ENCODE results near the gene CIAPIN1. TPM values are rescaled to one million over a fixed set of nuclear protein-coding genes. Genes with fewer than 3 reads are reported as not detected.

Gene CIAPIN1
- total RNA-seq, 1 experiment from 2014 or later = 98.3 TPM

DNA sequence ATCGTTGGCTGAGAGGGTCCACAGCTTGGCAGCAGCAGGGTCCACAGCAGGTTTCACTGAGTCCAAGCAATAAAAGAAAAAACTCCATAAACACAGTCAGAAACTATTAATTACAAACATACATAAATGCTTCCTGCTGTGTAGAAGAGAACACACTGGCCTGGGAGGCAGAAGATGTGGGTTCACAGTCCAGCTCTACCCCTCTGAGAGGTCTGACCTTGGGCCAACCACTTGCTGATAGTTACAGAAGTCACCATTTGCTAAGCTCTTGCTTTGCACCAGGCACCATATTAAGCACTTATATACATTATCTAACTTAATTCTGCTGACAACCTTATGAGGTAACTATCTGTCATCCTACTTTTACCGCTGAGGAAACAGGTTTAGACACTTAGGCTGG is 14.7 kb downstream of the CIAPIN1 start:
- no peak for DNase-seq
- intact Hi-C loops (cut with micrococcal nuclease; ENCODE audit: unreplicated experiment) = no loop called here
- no peaks in the 10 kb centered on the region for H3K27me3 Mint-ChIP-seq (ENCODE audit: insufficient read depth, unreplicated experiment)
- TF ChIP-seq, protein P1, sequence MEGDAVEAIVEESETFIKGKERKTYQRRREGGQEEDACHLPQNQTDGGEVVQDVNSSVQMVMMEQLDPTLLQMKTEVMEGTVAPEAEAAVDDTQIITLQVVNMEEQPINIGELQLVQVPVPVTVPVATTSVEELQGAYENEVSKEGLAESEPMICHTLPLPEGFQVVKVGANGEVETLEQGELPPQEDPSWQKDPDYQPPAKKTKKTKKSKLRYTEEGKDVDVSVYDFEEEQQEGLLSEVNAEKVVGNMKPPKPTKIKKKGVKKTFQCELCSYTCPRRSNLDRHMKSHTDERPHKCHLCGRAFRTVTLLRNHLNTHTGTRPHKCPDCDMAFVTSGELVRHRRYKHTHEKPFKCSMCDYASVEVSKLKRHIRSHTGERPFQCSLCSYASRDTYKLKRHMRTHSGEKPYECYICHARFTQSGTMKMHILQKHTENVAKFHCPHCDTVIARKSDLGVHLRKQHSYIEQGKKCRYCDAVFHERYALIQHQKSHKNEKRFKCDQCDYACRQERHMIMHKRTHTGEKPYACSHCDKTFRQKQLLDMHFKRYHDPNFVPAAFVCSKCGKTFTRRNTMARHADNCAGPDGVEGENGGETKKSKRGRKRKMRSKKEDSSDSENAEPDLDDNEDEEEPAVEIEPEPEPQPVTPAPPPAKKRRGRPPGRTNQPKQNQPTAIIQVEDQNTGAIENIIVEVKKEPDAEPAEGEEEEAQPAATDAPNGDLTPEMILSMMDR (IDR thresholded peaks at IDR 0.05; ENCODE audit: insufficient read depth in 1 of 2, low read depth in 1 of 2, low read length in 1 of 2, severe bottlenecking in 1 of 2, unreplicated experiment in 1 of 2) = no peak
- no peaks in the 10 kb centered on the region for H3K9me3 Mint-ChIP-seq (ENCODE audit: unreplicated experiment)
- no peak overlapping the region for H3K4me3 ChIP-seq (ENCODE audit: low read depth, low read length)
- ChIA-PET POLR2A (interaction anchor here (0.6 to 1.6 kb wide), 2 partner anchors 9 to 15 kb away, joined by 4 to 7 read pairs; partner anchors contain the start of genes CIAPIN1 and COQ9), CTCF (interaction anchor here (0.6 to 1.3 kb wide), 3 partner anchors 10 to 292 kb away, joined by 3 read pairs; partner anchors contain the start of genes CIAPIN1 and COQ9)
- BruUV-seq (replicated peaks) = no TSS peak
- H3K27me3 ChIP-seq (replicated peaks; ENCODE audit: control insufficient read depth, insufficient read depth, low read length) = no peaks in the 10 kb centered on the region
- H3K4me1 Mint-ChIP-seq (ENCODE audit: low read depth, unreplicated experiment) = no peaks in the 10 kb centered on the region
- no peaks in the 10 kb centered on the region for H3K4me1 ChIP-seq
- peaks cover 76% of the 10 kb centered on the region for H3K36me3 Mint-ChIP-seq (ENCODE audit: insufficient read depth, unreplicated experiment)
- no peaks in the 10 kb centered on the region for H3K9me3 ChIP-seq
- H3K4me3 Mint-ChIP-seq (ENCODE audit: unreplicated experiment) = no peak overlapping the region
- no peak overlapping the region for H3K27ac Mint-ChIP-seq (ENCODE audit: unreplicated experiment)
- H3K36me3 ChIP-seq (ENCODE audit: control insufficient read depth, insufficient read depth, low read length) = peaks cover 9% of the 10 kb centered on the region

DNA sequence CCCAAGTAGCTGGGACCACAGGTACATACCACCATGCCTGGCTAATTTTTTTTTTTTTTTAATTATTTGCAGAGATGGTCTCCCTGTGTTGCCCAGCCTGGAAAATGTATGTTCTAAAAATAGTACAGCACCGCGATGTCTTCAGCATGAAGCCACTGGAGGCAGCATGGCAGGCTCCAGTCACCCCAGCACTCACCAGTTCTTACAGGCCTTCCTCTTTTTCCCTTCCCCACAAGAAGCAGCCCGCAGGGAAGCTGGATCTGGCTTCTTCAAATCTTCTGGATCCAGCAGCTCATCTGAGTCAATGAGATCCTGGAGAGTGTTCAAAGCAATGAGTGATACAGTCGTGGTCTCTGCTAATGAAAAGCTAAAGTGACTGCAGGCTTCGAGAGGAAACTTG is 16.2 kb downstream of the CIAPIN1 start:
- H3K27ac Mint-ChIP-seq (ENCODE audit: unreplicated experiment) = no peak overlapping the region
- H3K36me3 Mint-ChIP-seq (ENCODE audit: insufficient read depth, unreplicated experiment) = peaks cover 72% of the 10 kb centered on the region
- H3K27me3 ChIP-seq (replicated peaks; ENCODE audit: control insufficient read depth, insufficient read depth, low read length) = no peaks in the 10 kb centered on the region
- H3K4me3 Mint-ChIP-seq (ENCODE audit: unreplicated experiment) = no peak overlapping the region
- no peaks in the 10 kb centered on the region for H3K9me3 ChIP-seq
- H3K27me3 Mint-ChIP-seq (ENCODE audit: insufficient read depth, unreplicated experiment) = no peaks in the 10 kb centered on the region
- intact Hi-C loops (cut with micrococcal nuclease; ENCODE audit: unreplicated experiment) = no loop called here
- H3K36me3 ChIP-seq (ENCODE audit: control insufficient read depth, insufficient read depth, low read length) = peaks cover 9% of the 10 kb centered on the region
- no peaks in the 10 kb centered on the region for H3K4me1 Mint-ChIP-seq (ENCODE audit: low read depth, unreplicated experiment)
- H3K4me1 ChIP-seq = no peaks in the 10 kb centered on the region
- H3K9me3 Mint-ChIP-seq (ENCODE audit: unreplicated experiment) = no peaks in the 10 kb centered on the region
- no peak for DNase-seq
- no peak overlapping the region for H3K4me3 ChIP-seq (ENCODE audit: low read depth, low read length)
- POLR2A ChIA-PET = no interaction called here
- no TSS peak for BruUV-seq (replicated peaks)
- CTCF ChIA-PET = interaction anchor here (1.6 kb wide), 1 partner anchor 89 kb away, joined by 8 read pairs; no protein-coding TSS in a partner anchor
- TF ChIP-seq, protein P1 (IDR thresholded peaks at IDR 0.05; ENCODE audit: insufficient read depth in 1 of 2, low read depth in 1 of 2, low read length in 1 of 2, severe bottlenecking in 1 of 2, unreplicated experiment in 1 of 2) = no peak

DNA sequence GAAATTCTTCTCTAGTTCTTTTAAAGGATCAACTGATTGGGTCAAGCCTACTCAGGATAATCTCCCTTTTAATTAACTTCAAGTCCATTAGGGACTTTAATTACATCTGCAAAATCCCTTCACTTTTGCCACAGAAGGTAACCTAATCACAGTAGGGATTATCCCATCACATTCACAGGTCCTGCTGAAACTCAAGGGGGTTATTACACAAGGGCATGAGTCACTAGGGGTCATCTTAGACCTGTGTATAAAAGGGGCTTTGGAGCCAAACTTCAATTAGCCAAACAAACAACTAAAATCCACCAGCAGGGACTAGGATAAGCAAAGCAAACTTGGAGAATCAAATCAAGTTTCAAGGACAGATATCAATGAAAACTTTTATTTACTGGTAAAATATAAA is 19.4 kb downstream of the CIAPIN1 start:
- DNase-seq = no peak
- H3K36me3 ChIP-seq (ENCODE audit: control insufficient read depth, insufficient read depth, low read length) = peaks cover 5% of the 10 kb centered on the region; the same call in 1 of the 2 replicates
- intact Hi-C loops (cut with micrococcal nuclease; ENCODE audit: unreplicated experiment) = no loop called here
- H3K4me3 ChIP-seq (ENCODE audit: low read depth, low read length) = no peak overlapping the region
- BruUV-seq (replicated peaks) = no TSS peak
- Mint-ChIP-seq H3K4me3 (ENCODE audit: unreplicated experiment) (no peak overlapping the region), H3K36me3 (ENCODE audit: insufficient read depth, unreplicated experiment) (peaks cover 49% of the 10 kb centered on the region), H3K4me1 (ENCODE audit: low read depth, unreplicated experiment) (no peaks in the 10 kb centered on the region), H3K27ac (ENCODE audit: unreplicated experiment) (no peak overlapping the region), H3K9me3 (ENCODE audit: unreplicated experiment) (no peaks in the 10 kb centered on the region), H3K27me3 (ENCODE audit: insufficient read depth, unreplicated experiment) (no peaks in the 10 kb centered on the region)
- CTCF ChIA-PET = no interaction called here
- POLR2A ChIA-PET = no interaction called here
- no peaks in the 10 kb centered on the region for H3K9me3 ChIP-seq
- TF ChIP-seq, protein P1 (IDR thresholded peaks at IDR 0.05; ENCODE audit: insufficient read depth in 1 of 2, low read depth in 1 of 2, low read length in 1 of 2, severe bottlenecking in 1 of 2, unreplicated experiment in 1 of 2) = no peak
- no peaks in the 10 kb centered on the region for H3K4me1 ChIP-seq
- no peaks in the 10 kb centered on the region for H3K27me3 ChIP-seq (replicated peaks; ENCODE audit: control insufficient read depth, insufficient read depth, low read length)
